IPS-NIHi7 (cell line): ENCODE data around the gene MT2A.
"Not testable (repeated sequence)": the region's sequence is repeated elsewhere in the genome, so short reads cannot be mapped to it uniquely, and the experiment has no call there.

Experiments used
- DNase-seq: peaks from one replicate; pipeline ENCODE4 v3.0.0; 2012; ENCODE audit warnings: mixed read lengths; ENCODE audit errors: extremely low spot score

Gene MT2A

DNA sequence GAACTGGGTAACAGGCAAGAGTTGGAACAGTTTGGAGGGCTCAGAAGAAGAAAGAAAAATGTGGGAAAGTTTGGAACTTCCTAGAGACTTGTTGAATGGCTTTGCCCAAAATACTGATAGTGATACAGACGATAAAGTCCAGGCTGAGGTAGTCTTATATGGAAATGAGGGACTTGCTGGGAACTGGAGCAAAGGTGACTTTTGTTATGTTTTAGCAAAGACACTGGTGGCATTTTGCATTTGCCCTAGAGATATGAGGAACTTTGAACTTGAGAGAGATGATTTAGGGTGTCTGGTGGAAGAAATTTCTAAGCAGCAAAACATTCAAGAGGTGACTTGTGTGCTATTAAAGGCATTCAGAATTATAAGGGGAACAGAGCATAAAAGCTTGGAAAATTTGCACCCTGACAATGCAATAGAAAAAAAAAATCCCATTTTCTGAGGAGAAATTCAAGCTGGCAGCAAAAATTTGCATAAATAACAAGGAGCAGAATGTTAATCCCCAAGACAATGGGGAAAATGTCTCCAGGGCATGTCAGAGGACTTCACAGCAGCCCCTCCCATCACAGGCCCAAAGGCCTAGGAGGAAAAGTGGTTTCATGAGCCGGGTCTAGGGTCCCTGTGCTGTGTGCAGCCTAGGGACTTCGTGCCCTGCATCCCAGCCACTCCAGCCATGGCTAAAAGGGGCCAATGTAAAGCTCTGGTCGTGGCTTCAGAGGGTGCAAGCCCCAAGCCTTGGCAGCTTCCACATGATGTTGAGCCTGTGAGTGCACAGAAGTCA, 13.5 kb downstream of the MT2A start:
- DNase-seq, result not testable (repeated sequence)

- DNase-seq, result not testable (repeated sequence)
Observed at GRCh38 chr16:56623184-56623583, 14.8 kb downstream of the MT2A start.

- no peak for DNase-seq
Observed at GRCh38 chr16:56623637-56624036, 15.3 kb downstream of the MT2A start.

DNA sequence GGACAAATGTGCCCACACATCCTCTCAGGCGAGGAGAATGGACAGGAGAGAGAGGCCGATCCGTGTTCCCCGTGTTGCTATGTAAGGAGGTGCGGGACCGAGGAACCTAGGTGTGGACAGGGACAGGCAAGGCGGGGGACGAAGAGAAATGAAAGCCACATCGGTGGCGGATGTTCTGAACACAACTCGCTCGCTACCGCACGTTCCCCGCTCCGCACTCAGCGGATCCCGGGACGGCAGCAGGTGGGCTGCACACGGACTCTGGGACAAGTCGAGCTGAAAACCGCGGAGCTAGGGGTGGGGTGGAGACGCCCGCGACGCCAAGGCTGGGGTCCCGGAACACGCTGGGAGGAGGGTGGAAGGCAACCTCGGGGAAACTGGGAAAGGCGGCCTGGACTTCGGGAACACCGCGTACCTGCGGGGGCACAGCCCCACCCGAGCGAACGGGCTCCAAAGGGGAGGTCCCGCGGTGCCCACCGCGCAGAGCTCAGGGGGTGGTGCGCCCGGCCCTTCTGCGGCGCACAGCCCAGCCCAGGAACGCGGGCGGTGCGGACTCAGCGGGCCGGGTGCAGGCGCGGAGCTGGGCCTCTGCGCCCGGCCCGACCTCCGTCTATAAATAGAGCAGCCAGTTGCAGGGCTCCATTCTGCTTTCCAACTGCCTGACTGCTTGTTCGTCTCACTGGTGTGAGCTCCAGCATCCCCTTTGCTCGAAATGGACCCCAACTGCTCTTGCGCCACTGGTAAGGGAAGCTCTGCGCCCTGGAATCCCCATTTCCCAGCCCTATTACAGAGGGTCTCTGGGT, 17.0 kb downstream of the MT2A start, which contains the start of gene MT1E:
Gene MT1E, plus strand, starts transcription at position 642 of the 803 bp plus-strand sequence. Its CDS starts 71 bp downstream, at position 713.
- DNase-seq, result peak; percentile 73

DNA sequence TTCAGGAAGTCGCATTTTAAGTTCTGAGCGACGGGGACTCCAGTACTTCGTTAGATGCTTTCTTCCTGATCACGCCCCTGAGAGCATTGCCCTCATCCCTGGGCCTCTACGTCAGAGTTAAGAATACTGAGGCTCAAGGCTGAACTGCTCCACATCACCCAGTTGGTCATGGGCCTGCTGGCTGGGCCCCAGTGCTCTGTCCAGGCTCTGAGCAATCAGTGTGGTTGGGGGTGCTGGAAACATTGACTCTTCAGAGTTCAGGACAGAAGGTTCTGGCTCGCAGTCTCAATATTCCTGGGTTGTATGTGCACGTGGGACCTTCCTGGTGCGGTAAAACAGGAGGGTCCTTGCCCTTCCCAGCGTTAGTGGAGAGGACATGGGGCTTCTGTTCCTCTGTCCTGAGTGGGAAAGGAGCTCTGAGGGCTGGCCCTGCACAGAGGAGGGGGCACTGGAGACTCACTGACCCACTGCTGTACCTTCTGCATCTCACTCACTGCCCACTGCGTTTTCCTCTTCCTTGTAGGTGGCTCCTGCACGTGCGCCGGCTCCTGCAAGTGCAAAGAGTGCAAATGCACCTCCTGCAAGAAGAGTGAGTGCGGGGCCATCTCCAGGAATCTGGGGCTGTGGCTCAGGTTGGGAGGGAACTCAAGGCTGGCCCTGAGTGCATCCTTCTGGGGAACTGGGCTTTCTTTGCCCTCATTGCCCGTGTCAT, 17.7 kb downstream of the MT2A start:
- no peak for DNase-seq

DNA sequence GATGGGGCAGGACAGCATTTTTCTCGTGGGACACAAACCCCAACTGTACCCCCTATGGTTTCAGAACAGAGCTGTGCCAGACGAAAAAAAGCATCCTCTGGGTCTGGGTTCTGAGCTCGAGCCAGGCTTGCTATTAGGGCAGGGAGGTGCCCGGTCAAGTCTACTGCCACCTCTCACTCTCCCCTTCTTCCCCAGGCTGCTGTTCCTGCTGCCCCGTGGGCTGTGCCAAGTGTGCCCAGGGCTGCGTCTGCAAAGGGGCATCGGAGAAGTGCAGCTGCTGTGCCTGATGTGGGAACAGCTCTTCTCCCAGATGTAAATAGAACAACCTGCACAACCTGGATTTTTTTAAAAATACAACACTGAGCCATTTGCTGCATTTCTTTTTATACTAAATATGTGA, 18.3 kb downstream of the MT2A start:
- DNase-seq, result no peak

DNA sequence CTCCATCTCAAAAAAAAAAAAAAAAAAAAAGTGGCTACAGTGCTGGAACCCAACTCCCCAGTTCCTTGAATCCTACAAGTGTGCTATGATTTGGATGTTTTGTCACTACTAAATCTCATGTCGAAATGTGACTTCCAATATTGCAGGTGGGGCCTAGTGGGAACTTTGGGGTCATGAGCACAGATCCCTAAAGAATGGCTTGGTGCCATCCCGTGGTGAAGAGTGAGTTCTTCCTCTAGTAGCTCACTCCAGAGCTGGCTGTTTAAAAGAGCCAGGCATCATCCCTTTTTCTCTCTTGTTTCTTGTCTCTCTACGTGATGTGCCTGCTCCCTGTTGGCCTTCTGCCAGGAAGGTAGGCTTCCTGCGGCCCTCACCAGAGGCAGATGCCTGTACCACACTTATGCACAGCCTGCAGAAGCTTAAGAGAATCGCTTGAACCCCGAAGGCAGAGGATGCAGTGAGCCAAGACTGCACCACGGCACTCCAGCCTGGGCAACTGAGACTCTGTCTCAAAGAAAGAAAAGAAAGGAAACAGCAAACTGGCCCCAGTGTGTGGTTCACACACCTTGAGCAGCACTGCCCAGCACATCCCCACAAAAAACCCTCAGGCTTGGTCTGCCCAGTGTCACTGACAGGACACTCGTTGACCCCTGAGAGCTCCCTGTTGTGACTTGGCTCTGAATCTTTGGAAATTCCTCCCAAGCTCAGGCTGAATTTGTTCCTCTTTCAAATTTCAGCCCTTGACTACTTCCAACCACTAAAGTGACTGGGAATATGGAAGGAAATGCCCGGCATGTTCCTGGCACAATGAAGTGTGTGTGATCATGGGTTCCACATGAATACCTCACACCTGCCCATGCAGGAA, 20.3 kb downstream of the MT2A start:
- no peak for DNase-seq

DNA sequence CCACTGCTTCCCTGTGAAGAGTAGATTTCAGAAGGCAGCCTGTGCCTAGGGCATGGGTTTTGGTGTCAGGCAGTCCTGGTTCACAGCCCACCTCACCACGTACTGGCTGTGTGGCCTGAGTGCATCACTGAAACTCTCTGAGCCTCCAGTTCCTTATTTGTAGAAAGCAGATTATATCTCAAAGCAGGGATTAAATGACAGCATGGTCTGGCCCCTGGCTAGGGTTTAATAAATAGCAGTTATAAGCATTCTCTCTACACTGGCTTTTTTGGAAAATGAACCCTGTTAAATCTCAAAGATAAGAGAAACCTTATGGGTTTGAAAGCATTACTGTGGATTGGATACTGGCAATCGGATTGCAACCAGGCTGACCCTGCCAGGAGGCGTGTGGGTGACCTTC, 21.1 kb downstream of the MT2A start:
- DNase-seq, result no peak

DNA sequence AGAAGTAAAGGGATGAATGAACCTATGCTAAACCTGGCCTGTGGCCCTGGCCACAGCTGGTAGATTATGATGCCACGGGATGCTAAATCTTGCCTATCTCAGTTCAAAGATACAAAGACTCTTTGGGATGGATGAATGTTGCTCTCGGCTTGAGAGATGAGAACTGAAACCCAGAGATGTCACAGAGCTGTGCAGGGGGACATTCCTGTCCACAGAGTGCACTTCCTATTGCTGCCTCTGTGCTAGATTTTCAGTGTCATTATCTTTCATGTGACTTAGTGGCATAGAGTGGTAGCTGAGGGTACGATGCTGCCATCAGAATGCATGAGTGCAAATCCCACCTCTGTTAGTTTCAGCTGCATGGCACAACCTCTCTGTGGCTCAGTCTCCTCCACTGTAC, 21.8 kb downstream of the MT2A start:
- no peak for DNase-seq

DNA sequence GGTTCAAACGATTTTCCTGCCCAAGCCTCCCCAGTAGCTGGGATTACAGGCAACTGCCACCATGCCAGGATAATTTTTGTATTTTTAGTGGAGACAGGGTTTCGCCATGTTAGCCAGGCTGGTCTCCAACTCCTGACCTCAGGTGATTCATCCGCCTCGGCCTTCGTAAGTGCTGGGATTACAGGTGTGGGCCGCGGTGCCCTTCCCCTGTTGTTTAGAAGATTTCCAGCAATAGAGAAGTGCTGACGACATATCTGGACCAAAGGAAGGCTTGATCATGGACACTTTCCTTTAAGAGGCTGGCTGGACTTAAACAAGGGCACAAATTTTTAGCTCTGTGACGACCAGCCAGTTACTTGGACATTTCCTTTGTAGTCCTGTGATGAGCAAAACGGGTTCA, 22.8 kb downstream of the MT2A start:
- no peak for DNase-seq

- DNase-seq, result no peak
Observed at GRCh38 chr16:56631832-56632155, 23.4 kb downstream of the MT2A start.

GRCh38 chr16:56632156-56632847, 23.9 kb downstream of the MT2A start, which contains the start of gene MT1M:
Gene MT1M (plus strand): TSS chr16:56632659. CDS start chr16:56632732, 73 bp downstream.
- no peak for DNase-seq

- no peak for DNase-seq
Observed at GRCh38 chr16:56632848-56633365, 24.5 kb downstream of the MT2A start.

DNA sequence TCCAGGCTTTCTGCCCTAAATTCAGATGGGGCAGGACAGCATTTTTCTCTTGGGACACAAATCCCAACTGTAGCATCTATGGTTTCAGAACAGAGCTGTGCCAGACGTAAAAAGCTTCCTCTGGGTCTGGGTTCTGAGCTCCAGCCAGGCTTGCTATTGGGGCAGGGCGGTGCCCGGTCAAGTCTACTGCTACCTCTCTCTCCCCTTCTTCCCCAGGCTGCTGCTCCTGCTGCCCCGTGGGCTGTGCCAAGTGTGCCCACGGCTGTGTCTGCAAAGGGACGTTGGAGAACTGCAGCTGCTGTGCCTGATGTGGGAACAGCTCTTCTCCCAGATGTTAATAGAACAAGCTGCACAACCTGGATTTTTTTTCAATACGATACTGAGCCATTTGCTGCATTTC, 25.2 kb downstream of the MT2A start:
- DNase-seq, result no peak

DNA sequence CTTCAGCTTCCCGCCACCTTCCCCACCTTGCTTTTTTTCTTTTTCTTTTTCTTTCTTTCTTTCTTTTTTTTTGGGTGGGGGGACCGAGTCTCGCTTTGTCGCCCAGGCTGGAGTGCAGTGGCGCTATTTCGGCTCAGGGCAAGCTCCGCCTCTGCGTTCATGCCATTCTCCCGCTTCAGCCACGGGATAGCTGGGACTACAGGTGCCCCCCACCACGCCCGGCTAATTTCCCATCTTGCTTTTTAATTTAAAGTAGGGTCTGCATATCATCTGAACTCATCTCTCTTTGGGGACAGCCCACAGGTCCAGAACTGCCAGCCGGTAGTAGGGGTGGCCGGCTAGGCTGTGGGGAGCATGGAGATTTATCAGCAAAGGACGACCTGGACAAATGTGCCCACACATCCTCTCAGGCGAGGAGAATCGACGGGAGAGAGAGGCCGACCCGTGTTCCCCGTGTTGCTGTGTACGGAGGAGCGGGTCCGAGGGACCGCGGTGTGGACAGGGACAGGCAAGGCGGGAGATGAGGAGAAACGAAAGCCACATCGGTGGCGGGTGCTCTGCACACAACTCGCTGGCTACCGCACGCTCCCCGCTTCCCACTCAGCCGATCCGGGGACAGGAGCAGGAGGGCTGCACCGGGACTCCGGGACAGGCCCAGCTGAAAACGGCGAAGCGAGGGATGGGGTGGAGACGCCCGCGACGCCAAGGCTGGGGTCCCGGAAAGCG, 26.5 kb downstream of the MT2A start:
- no peak for DNase-seq

DNA sequence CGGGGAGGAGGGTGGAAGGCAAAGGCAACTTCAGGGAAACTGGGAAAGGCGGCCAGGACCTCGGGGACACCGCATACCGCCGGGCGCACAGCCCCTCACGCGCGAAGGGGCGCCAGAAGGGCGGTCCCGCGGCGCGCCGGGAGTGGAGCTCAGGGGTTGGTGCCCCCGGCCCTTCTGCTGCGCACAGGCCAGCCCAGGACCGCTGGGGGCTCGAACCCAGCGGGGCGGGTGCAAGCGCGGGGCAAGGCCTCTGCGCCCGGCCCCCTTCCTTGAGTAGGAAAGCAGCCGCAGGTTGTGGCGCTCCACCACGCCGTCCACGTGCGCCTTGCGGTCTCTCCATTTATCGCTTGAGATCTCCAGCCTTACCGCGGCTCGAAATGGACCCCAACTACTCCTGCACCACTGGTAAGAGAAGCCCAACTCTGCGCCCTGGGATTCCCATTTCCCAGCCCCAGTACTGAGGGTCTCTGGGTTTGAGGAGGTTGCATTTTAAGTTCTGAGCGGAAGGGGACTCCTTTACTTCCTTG, 27.1 kb downstream of the MT2A start:
- no peak for DNase-seq

DNA sequence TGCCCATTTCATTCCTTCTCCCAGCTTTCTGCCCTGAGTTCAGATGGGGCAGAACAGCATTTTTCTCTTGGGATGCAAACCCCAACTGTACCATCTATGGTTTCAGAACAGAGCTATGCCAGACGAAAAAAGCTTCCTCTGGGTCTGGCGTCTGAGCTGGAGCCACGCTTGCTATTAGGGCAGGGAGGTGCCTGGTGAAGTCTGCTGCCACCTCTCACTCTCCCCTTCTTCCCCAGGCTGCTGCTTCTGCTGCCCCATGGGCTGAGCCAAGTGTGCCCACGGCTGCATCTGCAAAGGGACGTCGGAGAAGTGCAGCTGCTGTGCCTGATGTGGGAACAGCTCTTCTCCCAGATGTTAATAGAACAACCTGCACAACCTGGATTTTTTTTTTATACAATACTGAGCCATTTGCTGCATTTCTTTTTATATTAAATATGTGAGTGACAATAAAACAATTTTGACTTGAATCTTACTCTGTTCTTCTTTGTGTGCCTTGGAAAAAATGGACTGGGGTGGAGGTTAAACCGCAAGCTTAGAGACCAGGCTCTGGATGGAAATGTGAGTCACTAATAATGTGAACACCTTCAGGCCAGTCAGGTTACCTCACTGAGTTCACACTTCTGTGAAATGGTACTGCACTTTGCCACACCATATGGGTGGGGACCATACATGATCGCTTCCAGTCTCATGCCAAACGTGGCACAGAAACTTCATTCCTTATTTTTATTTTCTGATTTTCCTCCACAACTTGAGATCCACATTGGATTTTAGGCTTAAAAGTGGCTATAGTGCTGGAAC, 28.4 kb downstream of the MT2A start:
- DNase-seq, result no peak

DNA sequence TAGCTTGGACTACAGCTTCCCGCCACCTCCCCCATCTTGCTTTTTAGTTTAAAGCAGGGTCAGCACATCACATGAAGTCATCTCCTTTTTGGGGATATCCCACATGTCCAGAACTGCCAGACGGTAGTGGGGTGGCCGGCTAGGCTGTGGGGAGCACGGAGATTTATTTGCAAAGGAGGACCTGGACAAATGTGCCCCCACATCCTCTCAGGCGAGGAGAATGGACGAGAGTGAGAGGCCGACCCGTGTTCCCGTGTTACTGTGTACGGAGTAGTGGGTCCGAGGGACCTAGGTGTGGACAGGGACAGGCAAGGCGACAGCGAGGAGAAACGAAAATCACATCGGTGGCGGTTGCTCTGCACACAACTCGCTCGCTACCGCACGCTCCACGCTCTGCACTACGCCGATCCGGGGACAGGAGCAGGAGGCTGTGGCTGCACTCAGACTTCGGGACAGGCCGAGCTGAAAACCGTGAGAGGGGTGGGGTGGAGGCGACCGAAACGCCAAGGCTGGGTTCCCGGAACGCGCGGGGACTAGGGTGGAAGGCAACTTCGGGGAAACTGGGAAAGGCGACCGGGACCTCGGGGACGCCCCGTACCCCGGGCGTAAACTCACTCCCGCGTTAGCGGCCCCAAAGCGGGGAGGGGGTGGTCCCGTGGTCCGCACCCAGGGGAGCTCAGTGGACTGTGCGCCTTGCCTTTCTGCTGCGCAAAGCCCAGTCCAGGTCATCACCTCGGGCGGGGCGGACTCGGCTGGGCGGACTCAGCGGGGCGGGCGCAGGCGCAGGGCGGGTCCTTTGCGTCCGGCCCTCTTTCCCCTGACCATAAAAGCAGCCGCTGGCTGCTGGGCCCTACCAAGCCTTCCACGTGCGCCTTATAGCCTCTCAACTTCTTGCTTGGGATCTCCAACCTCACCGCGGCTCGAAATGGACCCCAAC, 29.7 kb downstream of the MT2A start, which contains the start of gene MT1A:
Gene MT1A, plus strand, starts transcription at position 853 of the 937 bp plus-strand sequence. Its CDS starts 73 bp downstream, at position 926.
- DNase-seq, result peak; percentile 77
